Measurements from ENCODE around the gene ASH1L.
"Not testable (repeated sequence)": the region's sequence is repeated elsewhere in the genome, so short reads cannot be mapped to it uniquely, and the experiment has no call there.

GRCh38 chr1:155433128-155433830 lies 129.3 kb downstream of the ASH1L start:
- not testable (repeated sequence) for TF ChIP-seq CTCF (tag by site-specific recombination; IDR thresholded peaks at IDR 0.05); ZNF843 (tag by site-specific recombination; IDR thresholded peaks at IDR 0.05); YY1 (tag by site-specific recombination; IDR thresholded peaks at IDR 0.05); PRDM10 (tag by site-specific recombination; IDR thresholded peaks at IDR 0.05); ZNF121 (tag by site-specific recombination; IDR thresholded peaks at IDR 0.05); ZNF341 (tag by site-specific recombination; IDR thresholded peaks at IDR 0.05; ENCODE audit: low read depth); ZNF174 (tag by site-specific recombination; IDR thresholded peaks at IDR 0.05); ZBTB11 (tag by site-specific recombination; conservative IDR thresholded peaks at IDR 0.05; ENCODE audit: low read depth); PBX3 (CRISPR knock-in tag; IDR thresholded peaks at IDR 0.05); ZSCAN18 (tag by site-specific recombination; IDR thresholded peaks at IDR 0.05)
